HL-60 (cell line): ENCODE results near the gene MRPS25.
A peak's percentile ranks its signal among the peaks of the same experiment; 100 is the strongest.

Experiments used
- DNase-seq, 2 experiments: peaks; one replicate each; pipeline ENCODE4 v3.0.0-alpha.2; 2010 to 2020; ENCODE audit warnings: low read depth in 1 of 2, low spot score in 1 of 2
- H3K27ac ChIP-seq: fragments of 250-450 bp; sonication (Bioruptor Pico); replicated peaks from 2 replicates; pipeline ENCODE4 v1.5.1; 2020; ENCODE audit warnings: mild to moderate bottlenecking, moderate library complexity
- H3K27me3 ChIP-seq: fragments of 250-450 bp; sonication (Bioruptor Pico); 2 replicates; pipeline ENCODE4 v1.5.1; 2021; ENCODE audit warnings: mild to moderate bottlenecking, moderate library complexity; ENCODE audit not compliant: insufficient read depth, poor library complexity, severe bottlenecking
- H3K4me3 ChIP-seq: replicated peaks from 2 replicates; pipeline ENCODE4 v1.5.1; 2011; ENCODE audit warnings: mild to moderate bottlenecking, control low read depth, low read length; ENCODE audit not compliant: insufficient read depth
- CTCF ChIP-seq: IDR thresholded peaks from one replicate; pipeline ENCODE4 v1.5.1; 2011; ENCODE audit warnings: low read length, control low read depth, inconsistent platforms; ENCODE audit not compliant: insufficient read depth
- GABPA ChIP-seq: IDR thresholded peaks from 2 replicates; pipeline ENCODE4 v1.6.1; 2012; ENCODE audit warnings: low read depth
- POLR2AphosphoS5 ChIP-seq: IDR thresholded peaks from 2 replicates; pipeline ENCODE4 v1.6.1; 2012; ENCODE audit warnings: low read depth
- REST ChIP-seq: IDR thresholded peaks from 2 replicates; pipeline ENCODE4 v1.6.1; 2012; ENCODE audit warnings: low read depth; ENCODE audit not compliant: insufficient replicate concordance
- SPI1 ChIP-seq: IDR thresholded peaks from 2 replicates; pipeline ENCODE4 v1.6.1; 2012; ENCODE audit warnings: low read depth, mild to moderate bottlenecking, borderline replicate concordance
- long read RNA-seq: library from polyadenylated mRNA; unstranded; transcript quantifications from one replicate; pipeline ENCODE4 v2.0.0, GENCODE V29; 2020

MRPS25 gene
- long read RNA-seq, full-length matches to known transcripts = 178 of 227 reads
- long read RNA-seq, partial matches to known transcripts = 5 of 227 reads
- long read RNA-seq, other reads (novel, unspliced or antisense) = 44 of 227 reads

- H3K27ac ChIP-seq = peak within 1 kb of the TSS; percentile 88
- DNase-seq = peak; percentile 87 to 89
- H3K27me3 ChIP-seq = no peaks in the 10 kb centered on the region
- peak; percentile 8; the same call in 1 of the 2 replicates for TF ChIP-seq SPI1
- TF ChIP-seq POLR2AphosphoS5 = peak; percentile 97
- peak; percentile 45 for TF ChIP-seq REST
- TF ChIP-seq CTCF = no peak
- TF ChIP-seq GABPA = no peak
- H3K4me3 ChIP-seq = peak within 1 kb of the TSS; percentile 90
These were observed at the start of gene MRPS25 for GRCh38 chr3:15064835-15065549. TSS of gene MRPS25 (minus strand) at chr3:15065315. CDS start at chr3:15065194, 121 bp downstream.

GRCh38 chr3:15113884-15114283, 48.8 kb upstream of the MRPS25 start:
- no peak for TF ChIP-seq GABPA
- Histone ChIP-seq H3K27me3 (no peaks in the 10 kb centered on the region), H3K4me3 (no peak overlapping the region), H3K27ac (no peak overlapping the region)
- no peak for DNase-seq

- no peaks in the 10 kb centered on the region for H3K27me3 ChIP-seq
- TF ChIP-seq CTCF = no peak
- no peak for TF ChIP-seq GABPA
- no peak for TF ChIP-seq POLR2AphosphoS5
- TF ChIP-seq REST = no peak
- no peak for TF ChIP-seq SPI1
- H3K27ac ChIP-seq = no peak overlapping the region
- no peak overlapping the region for H3K4me3 ChIP-seq
- no peak for DNase-seq
These were observed 48.4 kb upstream of the MRPS25 start for GRCh38 chr3:15113471-15113870.

- H3K27ac ChIP-seq = no peak overlapping the region
- TF ChIP-seq REST = no peak
- TF ChIP-seq CTCF = no peak
- no peak for TF ChIP-seq SPI1
- TF ChIP-seq GABPA = no peak
- TF ChIP-seq POLR2AphosphoS5 = no peak
These were observed 46.9 kb upstream of the MRPS25 start for GRCh38 chr3:15112011-15112410.

More at GRCh38 chr3:15112011-15112410, 46.9 kb upstream of the MRPS25 start:
- Histone ChIP-seq H3K27me3 (no peaks in the 10 kb centered on the region), H3K4me3 (no peak overlapping the region)
- DNase-seq = no peak
